HG02938 (cell line): Measurements from ENCODE around the gene STXBP5.

Experiments used
- ATAC-seq: cut with Tn5 transposase; IDR thresholded peaks from one replicate; pipeline ENCODE4 v1.9.1; 2021; ENCODE audit warnings: mild to moderate bottlenecking, moderate library complexity; ENCODE audit not compliant: unreplicated experiment

The STXBP5 gene

GRCh38 chr6:147287869-147288271 is 83.7 kb downstream of the STXBP5 start:
- ATAC-seq = no peak

DNA sequence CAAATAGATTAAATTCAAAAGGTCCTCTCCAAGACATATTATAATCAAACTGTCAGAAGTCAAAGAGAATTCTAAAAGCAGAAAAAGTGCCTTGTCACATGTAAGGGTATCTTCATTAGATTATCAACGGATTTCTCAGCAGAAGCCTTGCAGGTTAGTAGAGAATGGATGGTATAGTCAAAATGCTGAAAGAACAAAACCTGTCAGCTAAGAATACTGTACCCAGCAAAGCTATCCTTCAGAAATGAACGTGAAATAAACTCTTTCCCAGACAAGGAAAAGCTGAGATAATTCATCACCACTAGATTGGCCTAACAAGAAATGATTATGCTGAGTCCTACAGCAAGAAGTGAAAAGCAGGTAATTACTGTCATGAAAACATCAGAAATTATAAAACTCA is 92.9 kb downstream of the STXBP5 start:
- ATAC-seq = no peak

DNA sequence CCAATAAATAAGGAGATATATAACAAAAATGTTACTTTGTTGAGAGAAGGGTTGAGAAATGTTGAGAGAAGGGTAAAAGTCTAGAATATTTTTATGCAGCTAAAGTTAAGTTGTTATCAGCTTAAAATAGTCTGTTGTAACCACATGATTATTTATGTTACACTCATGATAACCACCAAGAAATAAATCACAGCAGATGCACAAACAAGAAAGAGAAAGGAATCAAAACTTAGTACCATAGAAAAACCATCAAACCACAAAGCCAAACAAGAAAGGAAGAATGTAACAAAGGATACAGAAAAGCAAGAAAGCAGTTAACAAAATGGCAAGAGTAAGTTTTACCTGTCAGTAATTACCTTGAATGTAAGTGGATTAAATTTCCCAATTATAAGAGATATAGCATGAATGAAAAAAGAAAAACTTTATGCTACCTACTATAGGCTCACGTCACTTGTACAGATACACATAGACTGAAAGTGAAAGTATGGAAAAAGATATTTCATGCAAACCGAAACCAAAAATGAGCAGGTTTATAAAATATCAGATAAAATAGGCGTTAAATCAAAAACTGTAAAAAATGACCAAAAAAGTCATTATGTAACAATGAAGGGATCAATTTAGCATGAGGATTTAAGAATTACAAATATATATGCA is 93.6 kb downstream of the STXBP5 start:
- ATAC-seq = no peak

DNA sequence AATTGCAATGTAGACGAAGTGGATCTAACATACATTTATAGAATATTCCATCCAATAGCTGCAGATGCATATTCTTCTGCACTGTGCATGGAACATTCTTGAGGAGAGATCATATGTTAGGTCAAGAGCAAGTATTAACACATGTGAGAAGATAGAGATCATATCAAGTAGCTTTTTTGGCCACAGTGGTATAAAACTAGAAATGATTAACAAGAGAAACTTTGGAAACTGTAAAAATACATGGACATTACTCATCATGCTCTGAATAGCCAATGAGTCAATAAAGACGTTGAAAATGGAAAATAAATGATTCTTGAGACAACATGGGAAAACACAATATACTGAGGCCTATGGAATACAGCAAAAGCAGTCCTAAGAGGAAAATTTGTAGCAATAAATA is 94.2 kb downstream of the STXBP5 start:
- no peak for ATAC-seq

- ATAC-seq = no peak
Measured at GRCh38 chr6:147299035-147299434, 94.8 kb downstream of the STXBP5 start.

- ATAC-seq = no peak
Measured at GRCh38 chr6:147301070-147301469, 96.9 kb downstream of the STXBP5 start.

DNA sequence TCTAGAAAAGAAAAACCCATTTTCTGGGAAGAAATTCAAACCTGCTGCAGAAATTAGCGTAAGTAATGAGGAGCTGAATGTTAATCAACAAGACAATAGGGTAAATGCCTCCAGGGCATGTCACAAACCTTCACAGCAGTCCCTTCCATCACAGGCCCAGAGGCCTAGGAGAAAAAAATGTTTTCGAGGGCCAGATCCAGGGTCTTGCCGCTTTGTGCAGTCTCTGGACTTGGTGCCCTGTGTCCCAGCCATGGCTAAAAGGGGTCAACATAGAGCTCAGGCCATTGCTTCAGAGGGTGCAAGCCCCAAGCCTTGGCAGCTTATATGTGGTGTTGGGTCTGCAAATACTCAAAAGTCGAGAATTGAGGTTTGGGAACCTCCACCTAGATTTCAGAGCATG is 99.8 kb downstream of the STXBP5 start:
- no peak for ATAC-seq

- ATAC-seq = no peak
Measured at GRCh38 chr6:147310521-147310920, 106.3 kb downstream of the STXBP5 start.

- ATAC-seq = no peak
Measured at GRCh38 chr6:147311218-147311617, 107.0 kb downstream of the STXBP5 start.

- ATAC-seq = no peak
Measured at GRCh38 chr6:147321260-147321659, 117.0 kb downstream of the STXBP5 start.

DNA sequence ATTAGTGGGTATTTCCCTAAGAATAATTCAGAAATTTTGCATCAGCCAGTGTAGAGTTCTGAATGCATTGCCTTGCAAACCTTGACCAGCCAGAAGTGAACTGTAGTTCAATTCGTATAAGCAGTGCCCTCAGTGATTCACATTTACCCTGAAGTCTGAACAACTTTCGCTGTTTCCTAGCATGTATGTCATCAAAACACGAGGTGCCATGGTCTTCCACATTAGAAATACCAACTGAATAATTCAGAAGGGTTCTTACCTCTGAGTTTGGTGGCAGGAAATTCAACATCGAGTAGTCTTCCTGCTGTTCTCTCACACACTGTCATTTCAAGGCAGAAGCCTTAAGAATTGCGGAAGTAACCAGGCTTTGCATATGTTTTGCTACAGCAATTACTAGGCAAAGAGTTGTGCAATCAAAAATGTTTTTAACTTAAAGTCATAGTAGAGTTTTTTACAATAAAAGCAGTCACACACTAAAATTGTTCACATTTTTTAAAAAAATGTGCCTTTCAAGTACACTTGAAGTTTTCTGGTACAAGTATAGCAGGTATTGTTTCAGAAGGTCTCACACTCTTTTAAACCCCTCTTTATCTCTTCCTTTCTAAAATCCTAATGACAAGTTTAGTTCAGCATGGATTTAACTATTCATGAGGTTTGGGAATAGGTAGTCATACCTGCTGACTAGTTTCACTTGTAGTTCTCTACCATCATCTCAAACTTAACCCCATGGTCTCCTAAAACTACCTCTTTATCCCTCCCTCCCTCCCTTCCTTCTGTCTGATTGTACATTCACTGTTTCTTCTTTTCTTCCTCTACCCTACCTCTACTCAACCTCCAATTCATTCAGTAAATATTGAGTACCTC is 118.3 kb downstream of the STXBP5 start:
- ATAC-seq = peak; percentile 99

GRCh38 chr6:147325557-147325956 is 121.3 kb downstream of the STXBP5 start:
- ATAC-seq = no peak

GRCh38 chr6:147331401-147331800 is 127.2 kb downstream of the STXBP5 start:
- ATAC-seq = no peak

GRCh38 chr6:147337921-147338320 is 133.7 kb downstream of the STXBP5 start:
- no peak for ATAC-seq

GRCh38 chr6:147341486-147341885 is 137.3 kb downstream of the STXBP5 start:
- ATAC-seq = no peak

GRCh38 chr6:147345902-147346301 is 141.7 kb downstream of the STXBP5 start:
- ATAC-seq = no peak

DNA sequence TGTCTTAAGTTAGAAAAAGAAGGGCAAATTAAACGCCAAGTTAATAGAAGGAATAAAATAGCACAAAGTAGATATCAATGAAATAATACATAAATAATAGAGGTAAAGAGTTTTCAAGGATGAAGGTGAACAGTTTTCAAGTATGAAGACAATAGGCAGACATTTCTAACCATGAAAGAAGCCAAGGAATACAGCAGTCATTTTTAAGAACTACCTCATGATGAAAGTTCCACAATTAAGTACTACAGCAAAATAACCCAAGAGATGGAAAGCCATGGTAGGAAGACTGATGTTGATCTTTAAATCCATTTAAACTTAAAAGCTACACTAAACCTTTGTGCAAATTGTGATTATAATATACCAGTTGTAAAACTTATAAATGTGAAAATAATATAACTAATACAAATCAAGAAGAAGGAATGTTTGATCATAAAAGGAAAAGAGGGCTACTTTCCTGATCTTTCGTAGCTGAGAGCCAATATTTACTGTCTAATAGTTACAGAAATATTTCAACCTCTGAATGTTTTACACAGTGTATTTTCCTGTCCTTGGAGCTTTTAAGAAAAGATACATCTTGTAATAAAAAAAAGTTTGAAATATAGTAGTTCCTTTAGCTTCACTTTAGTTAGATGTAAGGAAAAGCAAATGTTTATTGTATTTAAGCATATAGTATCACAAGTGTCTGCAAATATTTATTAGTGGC is 143.1 kb downstream of the STXBP5 start:
- ATAC-seq = no peak

DNA sequence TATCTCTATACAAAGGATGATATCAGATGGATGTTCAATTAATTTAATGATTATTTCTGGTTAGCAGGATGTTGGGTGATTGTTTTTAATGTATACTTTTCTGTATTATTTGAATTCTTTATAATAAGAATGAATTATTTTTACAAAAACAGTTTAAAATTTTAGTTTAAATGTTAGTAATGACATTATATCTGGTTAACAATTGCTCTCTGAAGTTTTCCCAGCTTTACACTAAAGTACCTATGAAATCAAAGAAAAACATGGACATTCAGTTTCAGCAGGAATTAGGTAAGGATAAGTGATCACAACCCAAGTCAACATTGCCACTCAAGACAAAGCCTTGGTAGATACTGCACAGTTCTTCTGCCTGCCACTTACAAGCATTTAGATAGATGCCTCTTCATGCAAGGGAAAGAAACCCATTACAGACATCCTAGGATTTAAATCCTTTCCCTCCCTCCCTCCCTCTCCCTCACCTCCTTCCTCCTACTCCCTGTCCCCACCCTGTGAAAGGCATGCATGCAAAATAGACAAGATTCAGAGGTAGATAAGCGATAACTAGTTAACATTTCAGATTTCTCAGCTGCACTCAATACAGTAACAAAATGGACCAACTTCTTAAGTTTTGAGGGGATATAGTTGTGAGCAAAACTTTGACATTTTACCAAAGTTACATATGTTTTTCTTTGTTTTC is 143.8 kb downstream of the STXBP5 start:
- no peak for ATAC-seq

DNA sequence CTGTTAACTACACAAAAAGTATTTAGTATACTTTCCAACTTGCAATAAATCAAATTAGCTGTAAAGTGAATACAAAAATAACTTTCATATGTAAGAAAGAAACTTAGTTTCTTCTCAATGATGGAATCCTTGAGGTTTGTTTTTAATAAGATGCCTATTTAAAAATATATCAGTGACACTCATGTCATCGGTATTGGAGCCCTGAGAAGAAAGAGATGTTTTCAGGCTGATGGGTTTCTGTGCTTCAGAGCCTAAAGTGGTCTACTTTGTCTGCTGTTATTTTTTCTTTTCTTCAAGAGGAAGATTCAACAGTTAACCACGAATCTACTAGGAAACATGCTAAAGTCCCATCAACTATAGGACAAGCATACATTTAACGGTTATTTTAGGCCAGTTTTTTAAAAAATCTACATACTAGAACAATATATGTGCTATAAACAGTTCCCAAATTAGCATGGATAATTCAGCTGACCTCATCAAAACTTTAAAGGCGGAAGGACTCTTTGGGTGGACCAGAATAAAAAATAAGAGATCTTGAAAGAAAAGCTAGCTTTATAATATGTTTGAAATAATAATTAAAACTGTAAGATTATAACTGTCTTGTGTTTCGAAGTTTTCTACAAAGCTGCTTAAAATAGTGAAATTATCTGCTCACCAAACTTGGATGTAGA is 157.2 kb downstream of the STXBP5 start:
- ATAC-seq = no peak

GRCh38 chr6:147366290-147366689 is 162.1 kb downstream of the STXBP5 start:
- ATAC-seq = no peak

GRCh38 chr6:147371325-147371724 is 167.1 kb downstream of the STXBP5 start:
- ATAC-seq = no peak
